LNCAP (cell line): ENCODE measurements around the gene RFX4.

Source experiments
- TF ChIP-seq, protein P1 (sequence below): fragments of 450-650 bp; IDR thresholded peaks from 2 replicates; pipeline ENCODE4 v1.5.1; 2017; ENCODE audit warnings: mild to moderate bottlenecking

The RFX4 gene

DNA sequence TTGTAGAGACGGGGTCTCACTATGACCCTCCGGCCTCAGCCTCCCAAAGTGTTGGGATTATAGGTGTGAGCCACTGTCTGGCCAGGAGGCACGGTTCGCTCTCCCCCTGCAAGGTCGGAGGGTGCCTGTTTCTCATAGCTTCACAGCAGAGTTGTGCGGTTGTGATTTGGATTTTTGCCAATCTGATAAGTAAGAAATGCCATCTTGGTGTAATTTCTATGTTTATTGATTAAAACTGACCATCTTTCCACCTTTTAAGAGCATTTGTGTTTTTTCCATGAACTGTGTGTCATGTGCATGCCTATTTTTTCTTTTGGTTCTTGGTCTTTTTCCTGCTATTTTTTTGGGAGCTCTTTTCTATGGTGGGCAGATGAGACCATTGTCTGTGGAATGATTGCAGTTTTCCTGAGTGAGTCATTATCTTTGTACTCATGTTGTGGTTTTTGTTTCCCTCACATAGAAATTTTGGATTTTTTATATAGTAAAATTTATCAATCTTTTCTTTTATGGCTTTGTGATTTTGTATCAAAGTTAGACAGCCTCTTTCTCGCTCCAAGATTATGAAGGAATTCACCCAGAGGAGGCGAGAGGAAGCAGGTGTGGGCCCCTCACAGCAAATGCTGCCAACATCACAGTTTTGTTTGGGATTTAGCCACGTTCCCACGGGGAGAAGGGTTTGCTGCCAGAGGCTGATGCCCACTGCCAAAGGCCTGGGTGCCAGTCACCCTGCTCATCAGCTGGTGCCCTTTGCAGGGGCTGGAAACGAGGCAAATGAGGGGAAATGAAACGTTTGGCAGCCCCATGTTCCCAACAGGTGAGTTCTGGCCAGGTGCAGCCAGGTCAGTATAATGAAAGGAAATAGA, 47.2 kb downstream of the RFX4 start:
- TF ChIP-seq, protein P1, sequence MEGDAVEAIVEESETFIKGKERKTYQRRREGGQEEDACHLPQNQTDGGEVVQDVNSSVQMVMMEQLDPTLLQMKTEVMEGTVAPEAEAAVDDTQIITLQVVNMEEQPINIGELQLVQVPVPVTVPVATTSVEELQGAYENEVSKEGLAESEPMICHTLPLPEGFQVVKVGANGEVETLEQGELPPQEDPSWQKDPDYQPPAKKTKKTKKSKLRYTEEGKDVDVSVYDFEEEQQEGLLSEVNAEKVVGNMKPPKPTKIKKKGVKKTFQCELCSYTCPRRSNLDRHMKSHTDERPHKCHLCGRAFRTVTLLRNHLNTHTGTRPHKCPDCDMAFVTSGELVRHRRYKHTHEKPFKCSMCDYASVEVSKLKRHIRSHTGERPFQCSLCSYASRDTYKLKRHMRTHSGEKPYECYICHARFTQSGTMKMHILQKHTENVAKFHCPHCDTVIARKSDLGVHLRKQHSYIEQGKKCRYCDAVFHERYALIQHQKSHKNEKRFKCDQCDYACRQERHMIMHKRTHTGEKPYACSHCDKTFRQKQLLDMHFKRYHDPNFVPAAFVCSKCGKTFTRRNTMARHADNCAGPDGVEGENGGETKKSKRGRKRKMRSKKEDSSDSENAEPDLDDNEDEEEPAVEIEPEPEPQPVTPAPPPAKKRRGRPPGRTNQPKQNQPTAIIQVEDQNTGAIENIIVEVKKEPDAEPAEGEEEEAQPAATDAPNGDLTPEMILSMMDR, result no peak

DNA sequence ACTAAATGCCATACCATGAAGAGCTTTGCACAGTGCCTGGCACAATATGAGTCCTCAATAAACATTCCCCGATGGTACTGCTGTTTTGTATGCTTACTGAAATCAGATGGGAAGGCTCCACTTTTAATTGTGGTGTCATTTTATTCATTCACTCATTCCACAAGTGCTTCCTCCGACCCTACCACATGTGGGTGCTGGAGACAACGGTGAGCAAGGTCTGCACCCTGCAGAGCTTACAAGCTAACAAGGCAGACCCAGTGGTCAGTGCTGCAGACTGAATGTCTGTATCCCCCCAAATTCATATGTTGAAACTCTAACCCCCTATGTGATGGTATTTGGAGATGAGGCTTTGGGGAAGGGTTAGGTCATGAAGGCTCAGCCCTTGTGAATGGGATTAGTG, 48.3 kb downstream of the RFX4 start:
- TF ChIP-seq, protein P1, result no peak

DNA sequence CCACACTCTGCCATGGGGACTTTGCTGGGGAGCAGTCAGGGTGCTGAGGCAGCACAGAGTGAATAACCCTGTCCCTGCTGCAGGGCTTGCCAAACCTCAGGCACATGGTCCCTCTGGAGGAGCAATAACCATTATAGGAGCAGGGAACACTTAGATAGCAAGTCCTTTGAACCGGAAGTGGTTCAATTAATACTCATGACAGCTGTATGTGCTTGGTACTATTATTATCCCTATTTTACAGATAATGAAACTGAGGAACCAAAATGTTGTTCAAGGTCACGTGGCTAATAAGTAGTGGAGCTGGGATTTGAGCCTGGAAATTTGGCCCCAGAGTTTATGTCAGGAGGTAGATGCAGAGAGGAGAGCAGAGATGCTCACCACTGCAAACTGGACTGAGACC, 49.0 kb downstream of the RFX4 start:
- TF ChIP-seq, protein P1, result no peak

DNA sequence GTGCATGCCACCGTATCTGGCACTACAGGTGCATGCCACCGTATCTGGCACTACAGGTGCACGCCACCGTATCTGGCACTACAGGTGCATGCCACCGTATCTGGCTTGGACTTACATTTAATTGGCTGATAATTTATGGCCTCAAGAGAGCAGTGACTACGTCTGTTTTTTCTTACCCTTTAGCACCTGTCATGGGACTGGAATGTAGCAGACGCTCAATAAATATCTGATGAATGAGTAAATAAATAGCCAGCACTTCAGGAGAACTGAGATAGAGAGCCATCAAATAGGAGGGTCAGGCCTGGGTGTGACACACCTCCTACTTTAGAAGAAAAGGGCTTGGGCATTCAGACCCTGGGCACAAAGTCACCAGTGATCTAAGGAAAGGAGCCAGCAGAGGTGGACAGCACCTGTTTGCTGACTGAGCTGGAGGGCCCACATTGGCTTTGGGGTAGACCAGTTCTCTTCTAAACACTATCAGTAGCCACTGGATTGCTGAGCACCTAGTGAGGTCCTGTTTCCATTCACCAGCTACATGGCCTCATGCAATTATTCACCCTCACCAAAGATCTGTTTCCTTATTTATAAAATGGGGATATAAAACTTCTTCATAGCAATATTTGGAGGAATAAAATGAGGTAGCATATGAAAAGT, 50.1 kb downstream of the RFX4 start:
- TF ChIP-seq, protein P1, result no peak

DNA sequence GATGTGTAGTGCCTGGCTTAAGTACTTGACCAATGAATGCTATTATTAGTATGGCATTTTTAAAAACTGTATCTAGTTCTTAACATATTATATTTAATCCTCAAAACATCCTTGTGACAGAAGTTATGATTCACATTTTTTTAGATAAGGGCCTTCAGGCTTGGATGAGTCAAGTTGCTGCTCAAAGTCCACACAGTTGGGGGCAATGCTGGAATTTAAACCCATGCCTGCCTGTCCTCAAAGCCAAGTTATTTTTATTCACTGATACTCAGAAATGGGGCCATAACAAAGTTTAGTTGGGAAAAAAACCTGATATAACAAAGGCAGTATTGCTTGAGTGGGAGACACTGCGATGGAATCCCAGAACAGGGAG, 50.6 kb downstream of the RFX4 start:
- TF ChIP-seq, protein P1, result no peak

DNA sequence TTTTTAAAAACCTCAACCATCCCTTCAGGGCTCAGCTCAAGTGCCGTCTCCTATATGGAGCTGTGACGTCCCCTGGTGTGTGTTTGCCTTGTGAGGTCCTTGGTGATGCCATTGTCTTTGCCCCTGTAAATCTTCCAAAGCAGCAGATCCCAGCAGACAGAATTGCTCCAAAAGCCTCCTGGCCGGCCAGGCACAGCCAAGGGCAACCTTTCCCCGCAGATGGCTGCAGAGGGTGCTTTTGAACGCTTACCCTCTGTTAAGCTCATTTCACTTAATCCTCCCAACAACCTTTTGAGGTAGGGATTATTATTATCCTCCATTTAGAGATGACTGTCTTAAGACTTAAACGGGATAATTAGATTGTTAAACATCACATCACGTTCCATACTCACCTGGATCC, 51.4 kb downstream of the RFX4 start:
- TF ChIP-seq, protein P1, result no peak

DNA sequence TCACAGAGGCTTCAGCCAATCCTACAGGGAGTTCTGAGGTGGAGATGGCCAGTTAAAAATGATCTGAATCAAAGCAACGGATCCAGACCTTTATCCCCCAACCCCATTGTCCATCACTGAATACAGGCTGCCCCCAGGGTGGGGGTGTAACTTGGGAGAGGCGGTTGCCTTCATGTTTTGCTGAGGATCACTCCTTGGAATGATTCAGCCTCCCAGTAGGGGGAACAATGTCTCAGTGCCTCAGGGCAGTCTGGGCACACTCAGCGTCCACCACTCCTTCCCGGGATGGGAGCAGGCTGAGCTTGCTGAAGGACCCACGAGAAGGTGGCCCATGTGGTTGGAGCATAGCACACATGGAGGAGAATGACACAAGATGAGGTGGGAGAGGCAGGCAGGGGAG, 60.2 kb downstream of the RFX4 start:
- TF ChIP-seq, protein P1, result no peak
